Ovary (tissue), 9 donors: ENCODE results near the gene ACP5. TPM values are rescaled to one million over a fixed set of nuclear protein-coding genes. Genes with fewer than 3 reads are reported as not detected.
A peak's percentile ranks its signal among the peaks of the same experiment; 100 is the strongest.
"Not testable (repeated sequence)": the region's sequence is repeated elsewhere in the genome, so short reads cannot be mapped to it uniquely, and the experiment has no call there.

Experiments
- DNase-seq, 5 donors: peaks; one replicate each; pipeline ENCODE4 v3.0.0-alpha.2; 2019 to 2020
- H3K27ac ChIP-seq, 2 donors: fragments of 200-600 bp; one replicate each; pipeline versions ENCODE4 v1.5.1 to v1.8.0; 2019 to 2022
- H3K27me3 ChIP-seq: fragments of 200-600 bp; one replicate; pipeline ENCODE4 v1.8.0; 2022
- H3K36me3 ChIP-seq: fragments of 200-600 bp; sonication (generic); one replicate; pipeline ENCODE4 v1.5.1; 2019
- H3K4me1 ChIP-seq: one replicate; pipeline ENCODE4 v1.8.1; 2013; ENCODE audit warnings: mild to moderate bottlenecking, moderate library complexity; ENCODE audit not compliant: insufficient read depth
- H3K4me3 ChIP-seq: fragments of 200-600 bp; sonication (generic); one replicate; pipeline ENCODE4 v1.5.1; 2017
- H3K9me3 ChIP-seq, 2 donors: fragments of 200-600 bp in 1 of 2; sonication (generic) in 1 of 2; one replicate each; pipeline versions ENCODE4 v1.5.1 to v1.8.1; 2013 to 2019; ENCODE audit warnings: mild to moderate bottlenecking in 1 of 2, moderate library complexity in 1 of 2
- CTCF ChIP-seq, 3 donors: fragments of 450-650 bp in 2 of 3; fragments of 200-600 bp in 1 of 3; IDR thresholded peaks; one replicate each; pipeline versions ENCODE4 v1.5.1 to v1.8.0; 2016 to 2022; ENCODE audit warnings: antibody characterized with exemption in 3 of 3, mild to moderate bottlenecking in 1 of 3
- EP300 ChIP-seq: sonication (generic); formaldehyde crosslinking; IDR thresholded peaks from one replicate; pipeline ENCODE4 v1.6.1; 2017; ENCODE audit warnings: antibody characterized with exemption
- POLR2A ChIP-seq: fragments of 450-650 bp; IDR thresholded peaks from one replicate; pipeline ENCODE4 v1.6.1; 2017; ENCODE audit warnings: antibody characterized with exemption, mild to moderate bottlenecking, moderate library complexity
- WGBS, 3 donors: extraction: QIAGEN DNeasy Blood & Tissue Kit in 1 of 3; methylation state at CpG; one replicate each; pipeline versions ENCODE4 v1.1.5 to v1.1.7; 2013 to 2017; 5-methylcytosine and 5-hydroxymethylcytosine counted together
- intact Hi-C, 4 donors: fragments of 100-400 bp; cut with DNase I; formaldehyde crosslinking; loops; one replicate each; pipeline versions ENCODE4 v1.11.0 to v1.15.1; 2022 to 2023
- polyA plus RNA-seq, 2 donors: library from polyadenylated mRNA; stranded (reverse); fragments of 200-250 nt in 1 of 2; fragments of 350-450 nt in 1 of 2; fragmentation: Illumina TruSeq in 1 of 2; extraction: RNeasy Lipid Tissue Mini Kit (QIAGEN cat#74804) in 1 of 2; gene quantifications; one replicate each; pipeline ENCODE4 v1.2.3, GENCODE V29; 2013 to 2014
- total RNA-seq, 7 donors: library from RNA; depleted of rRNA in 2 of 7; stranded (reverse); fragments of >200 nt in 2 of 7; fragmentation: NEBNext Ultra II Directional in 3 of 7; extraction: Animal tissue kit (Norgen Biotek cat#: 25700) in 3 of 7; gene quantifications; one replicate each; pipeline versions ENCODE4 v1.1.0 to v1.2.4, GENCODE V29; 2016 to 2023
- donor health status: DM: no; HTN: no; CAD: no; lungs with moderate emphysema.
- donor health status: DM: no; HTN: no; CAD: no.
- donor health status: Bipolar disorder and iron deficiency.
- donor health status: DM: yes; HTN: yes; CAD: no.
- donor health status: DM: no; HTN: no; CAD: no.
- donor health status: DM: yes; HTN: yes; CAD: no.

ACP5 gene
- total and polyA plus RNA-seq, 9 donors, result 7.9 to 66.9 (median 17.9) TPM

GRCh38 chr19:11606484-11606883, 29.0 kb upstream of the ACP5 start:
- H3K27me3 ChIP-seq, result no peaks in the 10 kb centered on the region
- no peaks in the 10 kb centered on the region for H3K36me3 ChIP-seq
- H3K9me3 ChIP-seq, result no peaks in the 10 kb centered on the region
- intact Hi-C loops, result no loop called here
- H3K4me1 ChIP-seq, result peaks cover 4% of the 10 kb centered on the region
- no peak for TF ChIP-seq POLR2A
- no peak for TF ChIP-seq EP300
- no peak for TF ChIP-seq CTCF (IDR thresholded peaks at IDR 0.05)
- no peak for DNase-seq
- H3K27ac ChIP-seq, result no peak overlapping the region
- WGBS, 3 donors, result 96 to 99% (median 99%) methylated on average over 8 of the region's 8 CpGs
- no peak overlapping the region for H3K4me3 ChIP-seq

- DNase-seq, H3K4me3 ChIP-seq, intact Hi-C loops, H3K9me3 ChIP-seq, H3K27me3 ChIP-seq, H3K4me1 ChIP-seq, H3K36me3 ChIP-seq, H3K27ac ChIP-seq: not testable (repeated sequence)
- 93 to 95% (median 94%) methylated on average over 8 of the region's 8 CpGs for WGBS, 3 donors
These were observed 22.3 kb upstream of the ACP5 start for GRCh38 chr19:11599704-11600103.

GRCh38 chr19:11598746-11599145, 21.3 kb upstream of the ACP5 start:
- intact Hi-C loops, result no loop called here
- no peaks in the 10 kb centered on the region for H3K36me3 ChIP-seq
- peaks cover 7% of the 10 kb centered on the region for H3K4me1 ChIP-seq
- H3K9me3 ChIP-seq, result no peaks in the 10 kb centered on the region
- peak in 1 of 5 donors; percentile 35 for DNase-seq
- H3K4me3 ChIP-seq, result no peak overlapping the region
- H3K27me3 ChIP-seq, result no peaks in the 10 kb centered on the region
- TF ChIP-seq POLR2A, result no peak
- TF ChIP-seq CTCF (IDR thresholded peaks at IDR 0.05), result no peak
- no peak for TF ChIP-seq EP300
- H3K27ac ChIP-seq, result no peak overlapping the region
- 92 to 97% (median 94%) methylated on average over 2 of the region's 2 CpGs for WGBS, 3 donors

- H3K27me3 ChIP-seq, result no peaks in the 10 kb centered on the region
- peaks cover 7% of the 10 kb centered on the region for H3K4me1 ChIP-seq
- 45 to 54% (median 49%) methylated on average over 10 of the region's 10 CpGs for WGBS, 3 donors
- intact Hi-C loops, result no loop called here
- no peak for DNase-seq
- no peaks in the 10 kb centered on the region for H3K36me3 ChIP-seq
- H3K27ac ChIP-seq, result peak overlapping the region in 1 of 2 donors; percentile 84
- TF ChIP-seq CTCF (IDR thresholded peaks at IDR 0.05) (no peak), POLR2A (no peak), EP300 (no peak)
- no peaks in the 10 kb centered on the region for H3K9me3 ChIP-seq
- H3K4me3 ChIP-seq, result peak overlapping the region; percentile 99
These were observed 20.6 kb upstream of the ACP5 start for GRCh38 chr19:11598103-11598483.

- TF ChIP-seq EP300, result no peak
- peak; percentile 95 for TF ChIP-seq POLR2A
- TF ChIP-seq CTCF (IDR thresholded peaks at IDR 0.05), result peak in 2 of 3 donors; percentile 34 to 54
- Histone ChIP-seq H3K4me3 (peak within 1 kb of the TSS; percentile 99), H3K36me3 (no peaks in the 10 kb centered on the region), H3K27ac (peak within 1 kb of the TSS; percentile 34 to 84), H3K27me3 (no peaks in the 10 kb centered on the region), H3K4me1 (peaks cover 4% of the 10 kb centered on the region), H3K9me3 (no peaks in the 10 kb centered on the region)
- intact Hi-C loops, result no loop called here
- WGBS, 3 donors, result 0 to 1% (median 0%) methylated on average over 39 to 67 of the region's 67 CpGs
- DNase-seq, result peak; percentile 99 to 100 (median 99)
These were observed 20.0 kb upstream of the ACP5 start, which contains the start of gene ZNF627 for GRCh38 chr19:11597202-11598102. Gene ZNF627 (plus strand): TSS chr19:11597483. CDS start chr19:11597628, 145 bp downstream.
